Dedifferentiated amniotic fluid mesenchymal stem cell (primary cell): Measurements from ENCODE around the gene DUSP22.
"Not testable (repeated sequence)": the region's sequence is repeated elsewhere in the genome, so short reads cannot be mapped to it uniquely, and the experiment has no call there.

Experiments used
- DNase-seq: peaks from one replicate; pipeline ENCODE4 v3.0.0-alpha.2; 2016; ENCODE audit errors: extremely low spot score

The DUSP22 gene

DNA sequence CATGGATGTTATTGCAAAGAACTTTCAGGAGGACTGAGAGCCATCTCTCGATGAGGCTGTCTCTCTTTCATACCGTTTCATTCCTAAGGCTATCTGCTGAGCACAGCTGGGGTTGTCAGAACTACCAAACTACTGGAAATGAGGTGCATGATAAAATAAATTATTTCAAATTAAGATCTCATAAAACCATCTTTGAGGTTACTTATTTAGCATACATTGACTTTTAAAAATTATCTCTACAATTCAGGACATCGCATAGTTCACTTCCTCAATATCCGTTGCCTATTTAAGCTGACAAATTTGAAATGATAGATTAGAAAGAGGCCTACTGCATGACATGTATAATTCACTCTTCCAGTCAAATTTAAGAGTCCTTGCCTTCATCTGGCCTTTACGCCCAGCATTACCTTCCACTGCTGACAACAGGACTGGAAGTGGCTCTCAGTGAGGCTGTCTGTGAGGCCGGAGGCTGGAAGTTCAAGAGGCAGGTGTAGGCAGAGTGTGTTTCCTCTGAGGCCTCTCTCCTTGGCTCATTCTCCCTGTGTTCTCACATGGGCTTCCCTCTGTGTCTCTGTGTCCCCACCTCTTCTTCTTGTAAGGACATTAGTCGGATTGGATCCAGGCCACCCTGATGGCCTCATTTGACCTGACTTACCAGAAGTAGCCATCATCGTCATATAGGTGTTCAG lies 12.8 kb upstream of the DUSP22 start:
- no peak for DNase-seq

- DNase-seq, result no peak
Observed at GRCh38 chr6:280775-281468, 11.4 kb upstream of the DUSP22 start.

GRCh38 chr6:281469-282103 lies 10.7 kb upstream of the DUSP22 start:
- DNase-seq, result no peak

GRCh38 chr6:282177-282866 lies 10.0 kb upstream of the DUSP22 start:
- DNase-seq, result no peak

DNA sequence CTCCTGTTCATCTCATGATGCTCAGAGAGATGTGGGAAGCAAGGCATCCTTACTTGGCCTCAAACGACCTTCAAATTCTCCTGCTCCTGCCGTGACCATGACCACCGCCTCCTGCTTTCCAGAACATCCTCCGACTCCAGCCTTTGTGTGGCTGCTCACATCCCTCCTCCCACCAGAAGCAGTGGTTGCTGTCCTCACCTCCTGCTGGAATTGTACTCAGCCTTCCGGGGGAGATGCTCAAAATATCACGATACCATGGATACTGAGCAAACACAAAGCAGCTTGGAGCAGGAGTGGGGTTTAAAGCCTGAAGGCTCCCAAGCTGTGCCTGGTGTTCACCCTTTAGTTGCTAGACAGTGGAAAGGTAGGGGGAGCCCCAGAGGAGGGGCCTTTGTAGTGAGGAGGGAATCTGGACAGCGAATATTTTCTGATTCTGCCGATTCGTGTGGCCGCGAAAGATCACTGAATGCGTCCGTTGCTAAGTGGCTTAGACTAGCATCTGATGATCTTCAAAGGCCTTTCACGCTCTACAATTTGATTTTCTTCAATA lies 9.3 kb upstream of the DUSP22 start:
- no peak for DNase-seq

DNA sequence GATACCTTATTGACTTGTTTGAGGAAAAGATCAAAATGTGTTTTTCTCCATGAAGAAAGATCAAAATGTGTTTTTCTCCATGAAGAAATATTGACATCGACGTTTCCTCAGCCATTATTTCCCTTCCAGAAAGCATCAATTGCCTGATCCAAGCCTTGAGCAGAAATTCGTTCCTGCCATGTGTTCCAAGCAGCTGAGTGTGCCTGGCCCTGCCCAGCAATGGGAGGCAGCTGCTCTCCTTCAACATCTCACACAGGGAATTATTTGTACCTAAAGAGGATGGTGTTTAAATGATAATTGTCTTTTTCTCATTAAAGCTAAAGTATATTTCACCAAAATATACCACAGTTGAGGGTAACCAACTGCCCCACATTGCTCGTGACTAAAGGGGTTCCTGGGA lies 7.8 kb upstream of the DUSP22 start:
- DNase-seq, result no peak

- no peak for DNase-seq
Observed at GRCh38 chr6:285030-285771, 7.1 kb upstream of the DUSP22 start.

DNA sequence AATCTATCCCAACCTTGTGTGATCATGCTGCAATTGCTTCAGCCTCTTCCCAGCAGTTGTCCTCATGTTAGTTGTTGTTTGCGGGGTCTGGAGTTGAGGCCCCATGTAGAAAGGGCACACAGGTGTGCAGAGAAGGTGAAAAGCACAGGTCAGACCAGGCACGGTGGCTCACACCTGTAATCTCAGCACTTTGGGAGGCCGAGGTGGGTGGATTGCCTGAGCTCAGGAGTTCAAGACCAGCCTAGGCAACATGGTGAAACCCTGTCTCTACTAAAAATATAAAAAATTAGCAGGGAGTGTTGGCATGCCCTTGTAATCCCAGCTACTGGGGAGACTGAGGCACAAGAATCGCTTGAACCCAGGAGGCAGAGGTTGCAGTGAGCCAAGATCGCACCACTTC lies 6.4 kb upstream of the DUSP22 start:
- not testable (repeated sequence) for DNase-seq

DNA sequence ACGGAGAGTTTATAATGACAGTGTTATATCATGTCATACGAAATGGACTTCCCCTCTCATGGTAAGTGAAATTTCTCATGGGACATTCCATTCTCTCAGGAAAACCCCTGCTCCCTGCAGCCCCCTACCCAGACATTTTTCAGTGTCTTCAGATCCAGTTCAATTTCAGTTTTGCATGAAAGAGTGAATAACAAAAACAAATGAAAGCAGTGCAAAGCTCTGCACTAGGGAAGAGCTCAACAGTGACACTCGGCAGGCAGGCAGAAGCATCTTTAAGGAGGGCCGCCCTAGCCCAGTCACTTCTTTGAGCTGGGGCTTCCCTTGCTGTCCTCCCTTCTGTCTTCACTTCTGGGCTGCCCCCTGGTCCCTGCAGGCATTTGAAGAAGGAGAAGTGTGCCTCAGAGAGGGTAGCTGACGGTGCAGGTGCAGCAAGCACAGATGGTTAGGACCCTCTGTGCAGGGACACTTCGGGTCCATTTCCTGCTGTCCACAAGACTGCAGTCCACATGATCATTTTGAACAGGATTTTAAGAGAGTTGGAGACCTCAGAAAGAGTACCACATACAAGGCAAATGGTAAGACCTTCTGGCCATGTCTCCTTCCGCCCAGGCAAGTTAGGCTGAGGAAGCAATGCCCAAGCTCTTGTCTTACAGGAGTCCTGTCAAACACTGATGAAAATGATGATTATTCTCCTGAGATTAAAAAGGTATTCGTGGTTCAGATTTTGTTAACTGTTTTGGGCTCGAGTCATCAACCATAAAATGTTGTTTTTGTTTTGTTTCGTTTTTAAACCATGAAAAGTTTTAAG lies 5.4 kb upstream of the DUSP22 start:
- DNase-seq, result no peak

DNA sequence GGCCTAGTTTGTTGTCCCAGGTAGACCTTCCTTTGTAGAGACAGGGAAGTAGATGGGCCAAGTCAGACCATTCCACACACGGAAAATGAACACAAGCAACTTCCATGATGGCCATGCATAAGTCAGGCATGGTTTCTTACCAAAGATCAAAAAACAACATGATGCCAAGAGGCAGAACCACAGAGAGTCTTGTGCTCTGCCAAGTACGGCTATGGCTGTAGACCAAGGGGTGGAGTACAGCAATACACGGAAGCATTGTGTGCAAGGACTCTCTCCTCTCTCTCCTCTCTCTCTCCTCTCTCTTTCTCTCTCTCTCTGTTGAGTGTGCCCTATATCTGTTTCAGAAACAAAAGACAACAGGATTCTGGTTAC lies 4.8 kb upstream of the DUSP22 start:
- DNase-seq, result no peak

DNA sequence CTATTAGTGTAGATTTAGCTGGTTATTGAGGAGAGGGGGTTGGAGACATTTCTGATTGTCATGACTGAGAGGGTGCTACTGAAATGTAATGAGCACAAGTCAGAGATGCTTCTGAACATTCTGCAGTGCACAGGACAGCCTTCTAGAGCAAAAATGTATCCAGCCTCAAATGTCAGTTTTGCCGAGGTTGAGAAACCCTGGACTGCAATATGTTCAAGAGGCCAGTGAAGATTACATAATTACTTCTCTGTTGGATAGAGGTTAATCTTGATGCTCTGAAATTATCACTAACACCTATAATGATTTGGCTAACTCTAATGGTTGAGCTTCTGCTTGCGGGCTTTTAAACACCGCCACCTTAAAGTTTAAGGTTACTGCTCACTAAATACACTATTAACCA lies 3.4 kb upstream of the DUSP22 start:
- DNase-seq, result no peak

DNA sequence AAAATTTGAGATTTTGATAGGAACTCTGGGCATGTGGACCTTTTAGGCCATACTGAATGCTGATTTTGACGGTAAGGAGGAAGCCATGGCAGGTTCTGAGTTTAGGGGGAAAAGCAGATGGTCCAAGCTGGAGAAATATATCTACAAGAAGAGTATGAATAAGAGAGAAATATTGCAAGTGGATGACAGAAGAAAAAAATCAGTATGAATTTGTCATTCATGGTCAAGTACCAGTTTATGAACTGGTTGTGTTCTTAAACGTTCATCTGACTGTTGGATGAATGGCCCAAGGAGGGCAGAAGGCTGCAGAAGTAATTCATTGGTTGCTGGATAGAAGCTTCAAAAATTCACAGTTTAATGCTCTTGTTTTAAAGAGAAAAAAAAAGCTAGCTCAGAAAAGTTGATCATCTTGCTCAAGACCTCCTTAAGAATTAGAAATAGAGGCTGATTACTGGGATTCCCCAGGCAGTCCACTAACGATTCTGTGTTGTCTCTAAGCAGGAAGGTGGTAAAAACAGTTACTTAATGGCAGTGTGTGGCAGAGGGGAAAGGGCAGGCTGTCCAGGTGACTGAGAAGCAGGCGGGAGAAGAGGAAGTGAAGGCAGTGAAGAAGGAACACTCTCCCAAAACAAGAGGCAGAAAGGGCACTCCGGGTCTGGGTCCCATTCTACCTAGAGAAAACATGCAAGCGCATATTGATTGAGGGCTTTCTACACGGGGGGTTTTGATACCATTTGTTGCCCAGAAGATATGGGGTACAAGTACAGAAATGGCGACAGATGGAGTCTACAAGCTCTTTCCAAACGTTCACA lies 2.0 kb upstream of the DUSP22 start:
- no peak for DNase-seq

DNA sequence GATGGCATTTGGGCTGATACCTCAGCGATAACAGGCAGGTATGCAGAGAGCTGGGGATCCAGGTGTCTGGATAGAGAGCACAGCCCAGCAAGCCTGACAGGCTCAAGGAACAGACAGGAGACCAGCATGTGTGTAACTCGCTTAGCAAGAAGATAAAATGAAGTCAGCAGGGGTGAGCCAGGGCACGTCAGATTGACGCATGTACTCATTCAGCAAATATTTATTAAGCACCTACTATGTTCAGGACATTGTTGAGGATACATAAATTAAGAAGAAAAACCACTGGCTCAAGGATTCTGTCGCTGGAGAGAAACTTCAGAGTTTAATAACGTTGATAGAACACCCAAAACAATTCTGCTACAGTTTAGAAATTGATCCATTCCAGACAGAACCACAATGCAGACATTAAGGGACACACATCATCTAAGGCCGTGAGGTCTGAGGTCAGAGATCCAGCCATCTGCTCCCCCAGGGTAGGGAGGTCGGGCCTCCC lies 1.0 kb upstream of the DUSP22 start:
- no peak for DNase-seq

GRCh38 chr6:292506-293192 lies 362 bp downstream of the DUSP22 start:
- peak; percentile 15 for DNase-seq

DNA sequence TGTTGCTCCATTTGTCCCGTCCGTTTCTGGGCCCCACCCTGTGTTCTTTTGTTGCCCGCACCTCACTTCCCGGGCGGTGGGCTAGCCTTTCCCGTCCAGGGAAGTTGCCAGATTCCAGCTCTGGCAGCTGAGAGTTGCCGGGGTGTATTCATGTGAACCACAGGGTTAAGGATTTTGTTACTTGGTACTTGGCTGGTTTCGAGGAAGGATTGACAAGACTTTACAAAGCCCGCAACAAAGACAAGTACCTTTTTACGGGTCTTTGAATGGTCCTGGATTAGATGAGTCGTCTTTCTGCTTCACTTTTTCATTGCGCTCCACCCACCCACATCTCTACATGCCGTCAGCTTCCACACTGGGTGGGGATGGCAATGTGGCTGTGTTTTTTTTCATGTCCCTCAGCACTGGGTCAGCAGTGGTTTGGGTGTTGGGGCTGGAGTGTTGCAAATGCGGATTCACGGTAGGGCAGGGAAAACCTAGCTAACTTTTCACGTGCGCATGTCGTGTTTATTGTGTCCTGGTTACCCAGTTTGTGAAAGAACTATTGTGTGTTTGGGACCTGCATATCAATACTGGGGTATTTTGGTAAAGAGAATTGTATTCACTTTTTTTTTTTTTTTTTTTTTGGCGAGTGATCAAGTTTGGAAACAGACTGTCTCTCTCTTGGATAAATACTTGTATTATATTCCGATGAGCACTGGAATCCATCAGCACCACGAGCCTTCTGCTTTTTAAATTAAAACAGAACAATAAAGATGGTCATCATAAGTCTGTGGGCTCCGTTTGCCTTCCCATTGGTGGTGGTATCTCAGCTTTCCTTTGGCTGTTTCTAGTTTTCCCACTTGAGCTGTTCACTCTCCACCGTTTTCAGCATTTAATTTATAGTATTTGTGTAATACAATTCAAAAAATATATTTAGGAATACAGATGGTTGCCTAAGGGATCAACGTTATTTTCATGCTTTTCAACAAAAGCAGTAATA lies 1.2 kb downstream of the DUSP22 start:
- no peak for DNase-seq

GRCh38 chr6:294656-295565 lies 2.6 kb downstream of the DUSP22 start:
- DNase-seq, result no peak
